ENCODE measurements around the gene MRFAP1. TPM values are rescaled to one million over a fixed set of nuclear protein-coding genes. Genes with fewer than 3 reads are reported as not detected.

The MRFAP1 gene
- total RNA-seq, 2 donors from 2014 or later, result 97.9 to 115 TPM

DNA sequence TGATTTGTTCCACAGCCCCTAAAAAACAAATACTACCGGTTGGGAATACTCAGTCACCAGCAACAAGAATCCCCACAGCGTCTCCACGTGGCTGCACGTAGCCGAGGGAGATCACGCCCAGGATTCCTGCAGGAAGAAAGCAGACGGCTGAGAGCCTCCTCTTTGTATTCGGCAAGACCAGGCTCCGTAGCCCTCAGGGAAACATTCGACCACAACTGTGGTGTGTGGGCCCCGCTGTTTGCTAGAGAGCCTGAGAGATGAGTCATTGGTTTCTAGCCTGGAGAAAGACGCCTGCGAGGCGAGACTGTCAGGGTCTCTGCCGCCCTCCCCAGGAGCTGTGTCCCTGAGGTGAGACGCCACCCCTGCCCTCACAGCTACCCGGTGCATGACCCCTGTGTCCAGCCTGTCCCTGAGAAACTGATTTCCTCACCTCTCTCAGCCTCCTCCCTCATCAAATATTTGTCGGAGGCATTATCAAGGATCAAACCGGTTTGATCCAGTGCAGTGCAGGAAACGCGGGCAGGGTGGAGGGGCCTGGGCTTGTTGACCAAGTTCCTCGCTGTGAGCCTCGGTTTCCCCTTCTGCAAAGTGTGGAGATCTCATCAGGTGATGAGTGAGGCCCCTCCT is 48.5 kb downstream of the MRFAP1 start:
- no peaks in the 10 kb centered on the region for H3K27me3 ChIP-seq
- H3K9me3 ChIP-seq, result no peaks in the 10 kb centered on the region
- no peak overlapping the region for H3K4me3 ChIP-seq
- 39 to 44% methylated on average over 15 to 23 of the region's 23 CpGs for WGBS, 2 donors
- H3K4me1 ChIP-seq, result no peaks in the 10 kb centered on the region
- intact Hi-C loops (cut with DNase I), result no loop called here
- TF ChIP-seq POLR2A (IDR thresholded peaks at IDR 0.05), result no peak
- no peak for TF ChIP-seq CTCF (IDR thresholded peaks at IDR 0.05)
- peak in 2 of 4 donors; percentile 34 to 49 for DNase-seq
- ATAC-seq, result peak; percentile 52
- no peaks in the 10 kb centered on the region for H3K36me3 ChIP-seq (replicated peaks in 1 of 2; ENCODE audit: insufficient read depth in 1 of 2, low read depth in 2 of 2)
- H3K27ac ChIP-seq, result no peak overlapping the region

DNA sequence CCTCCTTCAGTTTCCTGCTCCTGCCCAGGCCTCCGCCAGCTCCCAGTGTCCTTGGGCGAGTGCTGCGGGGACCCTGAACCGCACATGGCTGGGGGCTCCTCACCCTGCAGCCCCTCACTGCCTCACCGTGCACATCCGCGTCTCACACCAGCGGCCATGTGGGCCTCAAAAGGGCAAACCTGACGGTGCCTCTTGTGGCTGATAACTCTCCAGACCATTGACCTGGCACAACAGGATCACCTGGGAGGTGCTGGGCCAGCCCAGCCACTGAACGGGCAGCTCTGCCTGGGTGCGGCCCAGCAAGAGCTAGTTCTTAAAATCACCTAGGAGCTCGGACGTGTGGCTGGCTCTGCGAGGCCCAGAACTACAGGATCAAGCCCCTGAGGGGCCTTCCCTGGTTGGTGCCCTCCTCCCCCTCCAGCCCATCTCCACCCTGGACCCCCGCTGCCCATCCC is 49.0 kb downstream of the MRFAP1 start:
- no peaks in the 10 kb centered on the region for H3K9me3 ChIP-seq
- H3K36me3 ChIP-seq (replicated peaks in 1 of 2; ENCODE audit: insufficient read depth in 1 of 2, low read depth in 2 of 2), result no peaks in the 10 kb centered on the region
- H3K27ac ChIP-seq, result no peak overlapping the region
- DNase-seq (no peak), ATAC-seq (no peak)
- H3K4me1 ChIP-seq, result no peaks in the 10 kb centered on the region
- intact Hi-C loops (cut with DNase I), result no loop called here
- H3K27me3 ChIP-seq, result no peaks in the 10 kb centered on the region
- TF ChIP-seq POLR2A (IDR thresholded peaks at IDR 0.05) (no peak), CTCF (IDR thresholded peaks at IDR 0.05) (no peak)
- WGBS, 2 donors, result 69 to 73% methylated on average over 5 to 15 of the region's 15 CpGs
- no peak overlapping the region for H3K4me3 ChIP-seq

Other genes with a start within 250 kb of the MRFAP1 start
- gene PPP2R2C, start 168.1 kb upstream of the MRFAP1 start, total RNA-seq, result under 1 TPM; 0.66 to 0.78 TPM
- 10 to 100 TPM; 22.4 to 28.3 TPM for gene MAN2B2, start 65.5 kb upstream of the MRFAP1 start, total RNA-seq
- gene S100P, start 53.2 kb downstream of the MRFAP1 start, total RNA-seq, result 1 to 10 TPM in 1 of 2 donors, not detected in 1; 1.0 TPM
- 10 to 100 TPM; 34.3 to 44.1 TPM for gene MRFAP1L1, start 69.2 kb downstream of the MRFAP1 start, total RNA-seq
- 10 to 100 TPM; 16.5 to 17.1 TPM for gene BLOC1S4, start 75.5 kb downstream of the MRFAP1 start, total RNA-seq
- 10 to 100 TPM in 1 of 2 donors, 1 to 10 TPM in 1; 9.6 to 15.0 TPM for gene KIAA0232, start 142.0 kb downstream of the MRFAP1 start, total RNA-seq